GM12878 (cell line): ENCODE measurements around the gene CSTPP1.

ENCODE experiments used
- ATF3 ChIP-seq: IDR thresholded peaks from 2 replicates; pipeline ENCODE4 v1.6.1; 2011; ENCODE audit warnings: low read depth, mild to moderate bottlenecking, low read length, moderate library complexity, borderline replicate concordance; ENCODE audit errors: extremely low read depth
- CHD2 ChIP-seq: IDR thresholded peaks from 2 replicates; pipeline ENCODE4 v1.6.1; 2011; ENCODE audit warnings: low read depth, low read length, improper control_type of control experiment, borderline replicate concordance
- ESRRA ChIP-seq: IDR thresholded peaks from 2 replicates; pipeline ENCODE4 v1.6.1; 2012; ENCODE audit warnings: mild to moderate bottlenecking, low read length, improper control_type of control experiment
- EZH2 ChIP-seq: IDR thresholded peaks from 2 replicates; pipeline ENCODE4 v1.6.1; 2012; ENCODE audit warnings: low read depth, mild to moderate bottlenecking, control low read depth, inconsistent platforms, low read length, borderline replicate concordance; ENCODE audit not compliant: control insufficient read depth
- GABPA ChIP-seq: IDR thresholded peaks from 2 replicates; pipeline ENCODE4 v1.6.1; 2014; ENCODE audit warnings: antibody characterized with exemption, low read depth, mild to moderate bottlenecking, inconsistent platforms
- NBN ChIP-seq: fragments of 450-650 bp; IDR thresholded peaks from 2 replicates; pipeline ENCODE4 v1.6.1; 2016
- NFIC ChIP-seq: IDR thresholded peaks from 2 replicates; pipeline ENCODE4 v1.6.1; 2012; ENCODE audit warnings: low read depth, mild to moderate bottlenecking, inconsistent platforms, low read length, moderate library complexity
- POLR2AphosphoS5 ChIP-seq: IDR thresholded peaks from 2 replicates; pipeline ENCODE4 v1.6.1; 2011; ENCODE audit warnings: mild to moderate bottlenecking, low read length, inconsistent platforms
- RFX5 ChIP-seq: IDR thresholded peaks from 2 replicates; pipeline ENCODE4 v1.6.1; 2011; ENCODE audit warnings: low read depth, low read length, improper control_type of control experiment
- SMC3 ChIP-seq: IDR thresholded peaks from 2 replicates; pipeline ENCODE4 v1.6.1; 2011; ENCODE audit warnings: low read length, improper control_type of control experiment, borderline replicate concordance
- TF ChIP-seq, protein P1 (sequence below), 3 experiments: IDR thresholded peaks in 2 of 3; conservative IDR thresholded peaks in 1 of 3; 2 replicates each; pipeline ENCODE4 v1.5.1; 2011; ENCODE audit warnings: low read depth in 3 of 3, low read length in 3 of 3, mild to moderate bottlenecking in 3 of 3, control low read depth in 2 of 3, moderate library complexity in 2 of 3, inconsistent platforms in 1 of 3, mixed read lengths in 1 of 3; ENCODE audit not compliant: control insufficient read depth in 2 of 3, insufficient read depth in 1 of 3; ENCODE audit errors: extremely low read depth in 1 of 3
- TF ChIP-seq, protein P2 (sequence below): fragments of 150-350 bp; IDR thresholded peaks from 2 replicates; pipeline ENCODE4 v1.6.1; 2016; ENCODE audit warnings: low read depth, low read length

- TF ChIP-seq POLR2AphosphoS5, result no peak
- TF ChIP-seq, protein P1, sequence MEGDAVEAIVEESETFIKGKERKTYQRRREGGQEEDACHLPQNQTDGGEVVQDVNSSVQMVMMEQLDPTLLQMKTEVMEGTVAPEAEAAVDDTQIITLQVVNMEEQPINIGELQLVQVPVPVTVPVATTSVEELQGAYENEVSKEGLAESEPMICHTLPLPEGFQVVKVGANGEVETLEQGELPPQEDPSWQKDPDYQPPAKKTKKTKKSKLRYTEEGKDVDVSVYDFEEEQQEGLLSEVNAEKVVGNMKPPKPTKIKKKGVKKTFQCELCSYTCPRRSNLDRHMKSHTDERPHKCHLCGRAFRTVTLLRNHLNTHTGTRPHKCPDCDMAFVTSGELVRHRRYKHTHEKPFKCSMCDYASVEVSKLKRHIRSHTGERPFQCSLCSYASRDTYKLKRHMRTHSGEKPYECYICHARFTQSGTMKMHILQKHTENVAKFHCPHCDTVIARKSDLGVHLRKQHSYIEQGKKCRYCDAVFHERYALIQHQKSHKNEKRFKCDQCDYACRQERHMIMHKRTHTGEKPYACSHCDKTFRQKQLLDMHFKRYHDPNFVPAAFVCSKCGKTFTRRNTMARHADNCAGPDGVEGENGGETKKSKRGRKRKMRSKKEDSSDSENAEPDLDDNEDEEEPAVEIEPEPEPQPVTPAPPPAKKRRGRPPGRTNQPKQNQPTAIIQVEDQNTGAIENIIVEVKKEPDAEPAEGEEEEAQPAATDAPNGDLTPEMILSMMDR (IDR thresholded peaks at IDR 0.05 in 2 of 3, conservative IDR thresholded peaks at IDR 0.05 in 1 of 3; ENCODE audit: control insufficient read depth in 2 of 3, extremely low read depth in 1 of 3, insufficient read depth in 1 of 3, low read depth in 3 of 3, low read length in 3 of 3), result no peak
- no peak for TF ChIP-seq SMC3
- TF ChIP-seq ESRRA, result no peak
- TF ChIP-seq GABPA, result no peak
- no peak for TF ChIP-seq NBN
- no peak for TF ChIP-seq NFIC
- no peak for TF ChIP-seq RFX5
- TF ChIP-seq CHD2, result no peak
- TF ChIP-seq, protein P2, sequence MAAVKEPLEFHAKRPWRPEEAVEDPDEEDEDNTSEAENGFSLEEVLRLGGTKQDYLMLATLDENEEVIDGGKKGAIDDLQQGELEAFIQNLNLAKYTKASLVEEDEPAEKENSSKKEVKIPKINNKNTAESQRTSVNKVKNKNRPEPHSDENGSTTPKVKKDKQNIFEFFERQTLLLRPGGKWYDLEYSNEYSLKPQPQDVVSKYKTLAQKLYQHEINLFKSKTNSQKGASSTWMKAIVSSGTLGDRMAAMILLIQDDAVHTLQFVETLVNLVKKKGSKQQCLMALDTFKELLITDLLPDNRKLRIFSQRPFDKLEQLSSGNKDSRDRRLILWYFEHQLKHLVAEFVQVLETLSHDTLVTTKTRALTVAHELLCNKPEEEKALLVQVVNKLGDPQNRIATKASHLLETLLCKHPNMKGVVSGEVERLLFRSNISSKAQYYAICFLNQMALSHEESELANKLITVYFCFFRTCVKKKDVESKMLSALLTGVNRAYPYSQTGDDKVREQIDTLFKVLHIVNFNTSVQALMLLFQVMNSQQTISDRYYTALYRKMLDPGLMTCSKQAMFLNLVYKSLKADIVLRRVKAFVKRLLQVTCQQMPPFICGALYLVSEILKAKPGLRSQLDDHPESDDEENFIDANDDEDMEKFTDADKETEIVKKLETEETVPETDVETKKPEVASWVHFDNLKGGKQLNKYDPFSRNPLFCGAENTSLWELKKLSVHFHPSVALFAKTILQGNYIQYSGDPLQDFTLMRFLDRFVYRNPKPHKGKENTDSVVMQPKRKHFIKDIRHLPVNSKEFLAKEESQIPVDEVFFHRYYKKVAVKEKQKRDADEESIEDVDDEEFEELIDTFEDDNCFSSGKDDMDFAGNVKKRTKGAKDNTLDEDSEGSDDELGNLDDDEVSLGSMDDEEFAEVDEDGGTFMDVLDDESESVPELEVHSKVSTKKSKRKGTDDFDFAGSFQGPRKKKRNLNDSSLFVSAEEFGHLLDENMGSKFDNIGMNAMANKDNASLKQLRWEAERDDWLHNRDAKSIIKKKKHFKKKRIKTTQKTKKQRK, result no peak
- TF ChIP-seq ATF3, result no peak
- TF ChIP-seq EZH2, result no peak
Measured at GRCh38 chr11:47156333-47156732, 219.8 kb downstream of the CSTPP1 start.
